H1 (cell line): ENCODE measurements around the gene C1orf210. TPM values are rescaled to one million over a fixed set of nuclear protein-coding genes. Genes with fewer than 3 reads are reported as not detected.

Experiments
- CTCF ChIA-PET: fragments of 300-600 bp; sonication (Branson Sonifier 250); formaldehyde crosslinking; loops from one replicate; lab custom pipeline; 2021; ENCODE audit not compliant: partially characterized antibody; lab: Charles Lee
- POLR2A ChIA-PET: fragments of 300-600 bp; sonication (Branson Sonifier 250); formaldehyde crosslinking; loops from one replicate; lab custom pipeline; 2021; ENCODE audit warnings: inconsistent platforms; ENCODE audit not compliant: partially characterized antibody; lab: Charles Lee
- DNase-seq, 2 experiments: peaks; one replicate each; pipeline versions ENCODE4 v3.0.0 to v3.0.0-alpha.2; 2010 to 2022; ENCODE audit warnings: low spot score in 2 of 2, low read depth in 1 of 2, mixed read lengths in 1 of 2
- FAIRE-seq: peaks from 2 replicates; lab custom pipeline; 2011; peaks lifted over from hg19 to GRCh38; lab: Jason Lieb, UNC
- H2AFZ ChIP-seq: 2 replicates; pipeline ENCODE4 v1.8.1; 2012; ENCODE audit warnings: low read length, inconsistent platforms
- H2AK5ac ChIP-seq: 2 replicates; pipeline ENCODE4 v1.6.1; 2013; ENCODE audit warnings: low read depth, low read length
- H2BK120ac ChIP-seq: replicated peaks from 2 replicates; pipeline ENCODE3; 2013; ENCODE audit warnings: low read depth, low read length, inconsistent platforms
- H2BK12ac ChIP-seq: 2 replicates; pipeline ENCODE4 v1.6.1; 2013; ENCODE audit warnings: low read depth, low read length
- H2BK15ac ChIP-seq: 2 replicates; pipeline ENCODE4 v1.6.1; 2013; ENCODE audit warnings: low read length
- H2BK20ac ChIP-seq: 2 replicates; pipeline ENCODE4 v1.6.1; 2013; ENCODE audit warnings: low read length
- H2BK5ac ChIP-seq: 2 replicates; pipeline ENCODE4 v1.6.1; 2013; ENCODE audit warnings: low read depth, low read length
- H3K14ac ChIP-seq: 2 replicates; pipeline ENCODE4 v1.6.1; 2013; ENCODE audit warnings: inconsistent platforms; ENCODE audit not compliant: insufficient read length
- H3K18ac ChIP-seq: 2 replicates; pipeline ENCODE4 v1.6.1; 2013; ENCODE audit warnings: low read length; ENCODE audit errors: extremely low read depth
- H3K23ac ChIP-seq: 2 replicates; pipeline ENCODE4 v1.6.1; 2013; ENCODE audit warnings: inconsistent platforms; ENCODE audit not compliant: insufficient read length
- H3K23me2 ChIP-seq: 2 replicates; pipeline ENCODE4 v1.6.1; 2013; ENCODE audit warnings: low read depth, low read length
- H3K27ac ChIP-seq: 2 replicates; pipeline ENCODE4 v1.6.1; 2011; ENCODE audit warnings: low read depth, low read length, inconsistent platforms
- H3K27me3 ChIP-seq, 4 experiments: replicated peaks in 1 of 4; 1 replicate in 1 of 4; 2 replicates in 3 of 4; pipeline versions ENCODE4 v1.6.1 to v1.8.1; 2011 to 2013; ENCODE audit warnings: low read length in 3 of 4, mild to moderate bottlenecking in 3 of 4, inconsistent platforms in 2 of 4, mixed read lengths in 2 of 4, moderate library complexity in 1 of 4; ENCODE audit not compliant: control insufficient read depth in 3 of 4, insufficient read depth in 3 of 4; ENCODE audit errors: extremely low read depth in 1 of 4
- H3K36me3 ChIP-seq, 4 experiments: 2 replicates each; pipeline versions ENCODE4 v1.6.1 to v1.8.1; 2011 to 2013; ENCODE audit warnings: mild to moderate bottlenecking in 4 of 4, low read length in 3 of 4, moderate library complexity in 2 of 4, control low read depth in 1 of 4, inconsistent platforms in 1 of 4; ENCODE audit not compliant: insufficient read depth in 4 of 4, control insufficient read depth in 2 of 4
- H3K4ac ChIP-seq: replicated peaks from 2 replicates; pipeline ENCODE3; 2013; ENCODE audit warnings: low read length, low read depth, mixed read lengths, inconsistent platforms; ENCODE audit not compliant: insufficient read length
- H3K4me1 ChIP-seq, 4 experiments: replicated peaks in 1 of 4; 1 replicate in 1 of 4; 2 replicates in 3 of 4; pipeline versions ENCODE4 v1.6.1 to v1.8.1; 2011 to 2013; ENCODE audit warnings: low read length in 3 of 4, inconsistent platforms in 2 of 4, mixed read lengths in 1 of 4; ENCODE audit not compliant: insufficient read depth in 4 of 4, control insufficient read depth in 3 of 4
- H3K4me2 ChIP-seq, 2 experiments: 2 replicates each; pipeline versions ENCODE4 v1.6.1 to v1.8.1; 2011 to 2013; ENCODE audit warnings: low read depth in 2 of 2, low read length in 2 of 2, control low read depth in 1 of 2, inconsistent platforms in 1 of 2, mild to moderate bottlenecking in 1 of 2; ENCODE audit not compliant: insufficient read depth in 1 of 2
- H3K4me3 ChIP-seq, 4 experiments: fragments of 200-600, 300-600 bp in 1 of 4; sonication (generic), shearing (Covaris generic), sonication (Bioruptor Twin) in 1 of 4; 2 replicates each; pipeline versions ENCODE4 v1.5.1 to v1.8.1; 2011 to 2016; ENCODE audit warnings: low read length in 4 of 4, low read depth in 3 of 4, control low read depth in 2 of 4, inconsistent platforms in 2 of 4, mild to moderate bottlenecking in 2 of 4, mixed read lengths in 1 of 4, moderate library complexity in 1 of 4; ENCODE audit not compliant: insufficient read depth in 2 of 4; ENCODE audit errors: extremely low read depth in 1 of 4
- H3K56ac ChIP-seq: replicated peaks from 2 replicates; pipeline ENCODE3; 2013; ENCODE audit warnings: low read depth, mild to moderate bottlenecking, mixed read lengths, low read length, inconsistent platforms; ENCODE audit not compliant: insufficient read length
- H3K79me1 ChIP-seq: 2 replicates; pipeline ENCODE4 v1.6.1; 2013; ENCODE audit warnings: low read depth, low read length, control low read depth
- H3K79me2 ChIP-seq, 2 experiments: 2 replicates each; pipeline versions ENCODE4 v1.6.1 to v1.8.1; 2012 to 2013; ENCODE audit warnings: low read length in 2 of 2, mild to moderate bottlenecking in 2 of 2, inconsistent platforms in 1 of 2; ENCODE audit not compliant: insufficient read depth in 2 of 2, control insufficient read depth in 1 of 2
- H3K9ac ChIP-seq, 4 experiments: replicated peaks in 1 of 4; 1 replicate in 1 of 4; 2 replicates in 3 of 4; pipeline versions ENCODE4 v1.6.1 to v1.8.1; 2011 to 2013; ENCODE audit warnings: low read depth in 3 of 4, low read length in 3 of 4, control low read depth in 2 of 4, mild to moderate bottlenecking in 2 of 4, moderate library complexity in 2 of 4, inconsistent platforms in 1 of 4; ENCODE audit errors: extremely low read depth in 1 of 4
- H3K9me3 ChIP-seq, 2 experiments: 2 replicates each; pipeline versions ENCODE4 v1.6.1 to v1.8.1; 2012 to 2013; ENCODE audit warnings: mild to moderate bottlenecking in 2 of 2, moderate library complexity in 2 of 2, control low read depth in 1 of 2, inconsistent platforms in 1 of 2, low read depth in 1 of 2, low read length in 1 of 2, mixed read lengths in 1 of 2; ENCODE audit not compliant: insufficient read depth in 2 of 2
- H4K20me1 ChIP-seq, 2 experiments: replicated peaks in 1 of 2; 2 replicates each; pipeline versions ENCODE3 to v1.8.1; 2011 to 2013; ENCODE audit warnings: inconsistent platforms in 2 of 2, low read length in 2 of 2, mild to moderate bottlenecking in 1 of 2; ENCODE audit not compliant: insufficient read depth in 2 of 2, control insufficient read depth in 1 of 2
- H4K5ac ChIP-seq: 2 replicates; pipeline ENCODE4 v1.6.1; 2013; ENCODE audit warnings: low read length, low read depth, mixed read lengths, inconsistent platforms; ENCODE audit not compliant: insufficient read length
- H4K8ac ChIP-seq: 2 replicates; pipeline ENCODE4 v1.8.0; 2013; ENCODE audit warnings: mild to moderate bottlenecking, moderate library complexity, low read length, inconsistent platforms; ENCODE audit not compliant: insufficient read depth; ENCODE audit errors: extremely low read depth
- H4K91ac ChIP-seq: replicated peaks from 2 replicates; pipeline ENCODE3; 2013; ENCODE audit warnings: low read length, mixed read lengths, inconsistent platforms; ENCODE audit not compliant: insufficient read length
- ASH2L ChIP-seq: fragments of 200-600, 300-600 bp; sonication (generic); IDR thresholded peaks from one replicate; pipeline ENCODE4 v1.7.1; 2017; ENCODE audit warnings: low read length
- CEBPB ChIP-seq: IDR thresholded peaks from 2 replicates; pipeline ENCODE4 v1.6.1; 2012; ENCODE audit warnings: low read depth, low read length
- CHD1 ChIP-seq: IDR thresholded peaks from 2 replicates; pipeline ENCODE4 v1.6.1; 2012; ENCODE audit warnings: low read depth, low read length, improper control_type of control experiment
- HDAC2 ChIP-seq, 2 experiments: fragments of 300-600 bp in 1 of 2; sonication (generic) in 1 of 2; IDR thresholded peaks; 2 replicates each; pipeline ENCODE4 v1.6.1; 2011 to 2012; ENCODE audit warnings: low read depth in 2 of 2, low read length in 2 of 2, mild to moderate bottlenecking in 2 of 2, moderate library complexity in 2 of 2, borderline replicate concordance in 1 of 2, inconsistent platforms in 1 of 2
- HDAC6 ChIP-seq: IDR thresholded peaks from one replicate; pipeline ENCODE4 v1.7.1; 2012; ENCODE audit warnings: low read depth, mild to moderate bottlenecking, inconsistent platforms, low read length, moderate library complexity
- JUN ChIP-seq: IDR thresholded peaks from 2 replicates; pipeline ENCODE4 v1.6.1; 2011; ENCODE audit warnings: low read depth, mild to moderate bottlenecking, improper control_type of control experiment, low read length
- KDM5A ChIP-seq: fragments of 200-600 bp; IDR thresholded peaks from 2 replicates; pipeline ENCODE4 v1.7.1; 2012; ENCODE audit warnings: mild to moderate bottlenecking, low read length, inconsistent platforms, mixed read lengths
- PHF8 ChIP-seq: fragments of 200-600 bp; sonication (generic); conservative IDR thresholded peaks from 2 replicates; pipeline ENCODE4 v1.7.1; 2012; ENCODE audit warnings: low read depth, mild to moderate bottlenecking, inconsistent platforms, low read length, moderate library complexity
- POLR2AphosphoS5 ChIP-seq: IDR thresholded peaks from 2 replicates; pipeline ENCODE4 v1.6.1; 2011; ENCODE audit warnings: low read depth, low read length
- RBBP5 ChIP-seq: IDR thresholded peaks from 2 replicates; pipeline ENCODE4 v1.7.1; 2012; ENCODE audit warnings: low read depth, mild to moderate bottlenecking, inconsistent platforms, low read length, moderate library complexity, borderline replicate concordance
- SIX5 ChIP-seq: IDR thresholded peaks from 2 replicates; pipeline ENCODE4 v1.6.1; 2011; ENCODE audit warnings: mild to moderate bottlenecking, low read depth, low read length
- TEAD4 ChIP-seq: IDR thresholded peaks from 2 replicates; pipeline ENCODE4 v1.6.1; 2012; ENCODE audit warnings: low read depth, low read length, inconsistent platforms, mixed read lengths
- WGBS, 2 experiments: shearing (Covaris generic) in 1 of 2; methylation state at CpG; one replicate each; pipeline versions ENCODE4 v1.1.6 to v1.1.7; 2013 to 2015; ENCODE audit warnings: low lambda C conversion rate in 2 of 2, mixed read lengths in 2 of 2, inconsistent platforms in 1 of 2, low coverage in 1 of 2, missing lambda C conversion rate in 1 of 2; ENCODE audit not compliant: insufficient replicate concordance in 2 of 2, insufficient coverage in 1 of 2, insufficient read length in 1 of 2; ENCODE audit errors: extremely low coverage in 1 of 2, missing lambda C conversion rate in 1 of 2; 5-methylcytosine and 5-hydroxymethylcytosine counted together
- polyA plus RNA-seq, 7 experiments: library from polyadenylated mRNA; depleted of rRNA in 3 of 7; stranded (reverse) in 5 of 7; unstranded in 2 of 7; fragments of >200 nt in 5 of 7; fragments of 200-250 nt in 2 of 7; gene quantifications; 1 replicate in 5 of 7; 2 replicates in 1 of 7; 4 replicates in 1 of 7; pipeline versions ENCODE4 v1.2.1 to v1.2.3, GENCODE V29; 2011 to 2013; ENCODE audit warnings: missing spikeins in 2 of 7, mixed read lengths in 2 of 7
- total RNA-seq: library from RNA; stranded (reverse); fragmentation: NEBNext Ultra II Directional; extraction: Animal tissue kit (Norgen Biotek cat#: 25700); gene quantifications from 2 replicates; pipeline ENCODE4 v1.2.1, GENCODE V29; 2021

Gene C1orf210
- total and polyA plus RNA-seq, 2 of the 8 experiments (the other 6 are each of a cell fraction or from before 2014, with no cell fraction given) = 12.0 to 27.9 TPM

DNA sequence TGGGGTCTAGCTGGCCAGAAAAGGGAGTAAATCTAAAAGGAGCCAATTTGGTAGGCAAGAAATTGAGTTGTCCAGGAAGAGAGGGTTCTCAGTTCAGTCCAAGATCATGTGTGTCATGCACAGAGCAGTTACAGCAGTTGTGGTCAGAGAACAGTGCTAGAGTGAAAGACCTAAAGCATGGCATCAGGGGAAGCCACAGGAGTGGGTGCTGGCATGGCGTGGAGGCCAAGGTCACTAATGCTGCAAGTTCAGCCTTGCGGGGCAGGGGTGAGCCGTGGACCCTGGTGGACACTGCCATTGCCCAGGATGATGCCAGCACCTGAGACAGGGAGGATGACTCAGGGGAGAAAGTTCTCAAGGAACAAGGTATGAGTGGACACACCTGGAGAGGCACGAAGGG lies 32.2 kb downstream of the C1orf210 start:
- no peak overlapping the region for H2BK20ac ChIP-seq
- no peak overlapping the region for H3K18ac ChIP-seq
- CTCF ChIA-PET = interaction anchor here (0.8 kb wide), 1 partner anchor 33 kb away, joined by 3 read pairs; no protein-coding TSS in a partner anchor
- peak overlapping the region; percentile 28; the same call in 1 of the 2 replicates for H2AK5ac ChIP-seq
- no peak overlapping the region for H3K4ac ChIP-seq
- H3K79me2 ChIP-seq = no peaks in the 10 kb centered on the region
- H3K9me3 ChIP-seq = peaks cover 19 to 44% of the 10 kb centered on the region in 2 experiments; a peak in 3 of 4 replicates
- no peak overlapping the region for H2AFZ ChIP-seq
- H2BK120ac ChIP-seq = no peak overlapping the region
- FAIRE-seq = no peak
- WGBS, 2 experiments = 78% methylated on average over 4 of the region's 4 CpGs; no CpG with 5 or more reads in 1 of the 2 experiments
- no peaks in the 10 kb centered on the region for H3K23me2 ChIP-seq
- POLR2A ChIA-PET = no interaction called here
- no peaks in the 10 kb centered on the region for H3K4me1 ChIP-seq
- no peak overlapping the region for H4K91ac ChIP-seq
- H3K36me3 ChIP-seq = no peaks in the 10 kb centered on the region
- H3K27ac ChIP-seq = no peak overlapping the region
- H3K14ac ChIP-seq = no peak overlapping the region
- no peak for TF ChIP-seq TEAD4
- no peak for TF ChIP-seq POLR2AphosphoS5
- no peak for TF ChIP-seq KDM5A
- no peak for TF ChIP-seq JUN
- no peak for TF ChIP-seq CEBPB
- no peak for TF ChIP-seq CHD1
- TF ChIP-seq RBBP5 = no peak
- TF ChIP-seq SIX5 = no peak
- no peak for TF ChIP-seq HDAC6
- TF ChIP-seq HDAC2 (IDR thresholded peaks at IDR 0.05; ENCODE audit: borderline replicate concordance in 1 of 2, low read depth in 2 of 2, low read length in 2 of 2) = no peak
- TF ChIP-seq ASH2L = no peak
- TF ChIP-seq PHF8 = no peak
- H3K56ac ChIP-seq = no peak overlapping the region
- H2BK5ac ChIP-seq = no peak overlapping the region
- no peak overlapping the region for H3K23ac ChIP-seq
- H3K4me3 ChIP-seq = no peak overlapping the region
- H2BK12ac ChIP-seq = no peak overlapping the region
- no peaks in the 10 kb centered on the region for H4K20me1 ChIP-seq
- no peaks in the 10 kb centered on the region for H3K27me3 ChIP-seq
- no peak for DNase-seq
- H4K8ac ChIP-seq = no peak overlapping the region
- no peak overlapping the region for H4K5ac ChIP-seq
- no peak overlapping the region for H3K9ac ChIP-seq
- H3K79me1 ChIP-seq = no peaks in the 10 kb centered on the region
- H2BK15ac ChIP-seq = no peak overlapping the region
- no peak overlapping the region for H3K4me2 ChIP-seq
